Ovary (tissue), 3 donors: ENCODE results near the gene ADCK2.

Experiments
- CTCF ChIP-seq, 3 donors: fragments of 450-650 bp in 2 of 3; fragments of 200-600 bp in 1 of 3; IDR thresholded peaks; one replicate each; pipeline versions ENCODE4 v1.5.1 to v1.8.0; 2016 to 2022; ENCODE audit warnings: antibody characterized with exemption in 3 of 3, mild to moderate bottlenecking in 1 of 3
- EP300 ChIP-seq: sonication (generic); formaldehyde crosslinking; IDR thresholded peaks from one replicate; pipeline ENCODE4 v1.6.1; 2017; ENCODE audit warnings: antibody characterized with exemption
- POLR2A ChIP-seq: fragments of 450-650 bp; IDR thresholded peaks from one replicate; pipeline ENCODE4 v1.6.1; 2017; ENCODE audit warnings: antibody characterized with exemption, mild to moderate bottlenecking, moderate library complexity
- donor health status: DM: no; HTN: no; CAD: no.

DNA sequence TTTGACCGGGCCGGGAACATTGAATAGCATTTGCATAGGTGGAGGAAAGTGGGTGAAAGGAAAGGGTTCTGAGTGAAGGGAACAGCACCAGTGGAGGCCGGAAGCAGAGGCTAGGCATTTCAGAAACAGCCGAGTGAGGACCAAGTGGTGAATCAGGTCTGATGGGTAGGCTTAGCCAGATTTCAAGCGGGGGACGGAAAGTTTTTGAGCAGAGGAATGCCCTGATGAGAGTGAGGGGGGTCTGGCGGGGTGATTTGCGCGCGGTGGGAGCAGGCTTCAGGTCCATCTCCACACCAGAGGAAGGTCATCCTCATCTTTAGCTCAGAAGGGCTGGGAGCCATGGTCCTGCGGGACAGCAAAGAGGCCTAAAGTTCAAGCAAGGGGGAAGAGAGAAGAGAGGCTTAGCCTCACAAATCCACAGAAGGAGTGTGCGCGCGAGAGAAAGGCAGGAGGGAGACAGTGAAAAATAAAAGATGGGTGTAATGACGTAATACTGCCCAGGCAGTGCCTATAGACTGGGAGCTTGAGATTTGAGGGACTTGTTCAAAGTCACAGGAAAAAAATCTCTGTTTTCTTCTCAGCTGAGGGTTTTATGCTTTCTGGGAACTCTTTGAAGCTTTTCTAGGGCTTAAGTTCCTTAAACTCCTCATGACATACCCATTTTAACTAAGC lies 31.1 kb upstream of the ADCK2 start:
- TF ChIP-seq EP300, result no peak
- TF ChIP-seq CTCF (IDR thresholded peaks at IDR 0.05), result no peak
- no peak for TF ChIP-seq POLR2A
